Type B pancreatic cell (in vitro differentiated cells): ENCODE measurements around the gene SGSH. TPM values are rescaled to one million over a fixed set of nuclear protein-coding genes. Genes with fewer than 3 reads are reported as not detected.

Experiments
- DNase-seq: peaks from one replicate; pipeline ENCODE4 v3.0.0; 2021; ENCODE audit warnings: mixed read lengths; ENCODE audit not compliant: unreplicated experiment; ENCODE audit errors: extremely low spot score
- H3K27ac Mint-ChIP-seq: 2 replicates; pipeline ENCODE4 v1.8.0; 2021; ENCODE audit warnings: mild to moderate bottlenecking, mixed read lengths
- H3K27me3 Mint-ChIP-seq: 2 replicates; pipeline ENCODE4 v1.8.0; 2021; ENCODE audit warnings: mixed read lengths
- H3K36me3 Mint-ChIP-seq: 2 replicates; pipeline ENCODE4 v1.8.0; 2021; ENCODE audit warnings: mixed read lengths
- H3K4me1 Mint-ChIP-seq: one replicate; pipeline ENCODE4 v1.8.0; 2021; ENCODE audit warnings: mixed read lengths; ENCODE audit not compliant: unreplicated experiment
- H3K4me3 Mint-ChIP-seq: 2 replicates; pipeline ENCODE4 v1.8.0; 2021; ENCODE audit warnings: mild to moderate bottlenecking, mixed read lengths
- H3K9me3 Mint-ChIP-seq: 2 replicates; pipeline ENCODE4 v1.8.0; 2021; ENCODE audit warnings: mixed read lengths
- total RNA-seq: library from RNA; stranded (reverse); gene quantifications from 2 replicates; pipeline ENCODE4 v1.2.1, GENCODE V29; 2021; ENCODE audit warnings: low replicate concordance
- TF ChIP-seq, protein P1 (sequence below): fragments of 200-600 bp; sonication (generic); conservative IDR thresholded peaks from 2 replicates; pipeline ENCODE4 v1.5.0; 2021; ENCODE audit warnings: antibody characterized with exemption, mild to moderate bottlenecking

The SGSH gene
- total RNA-seq, 1 donor from 2014 or later: 40.5 TPM

DNA sequence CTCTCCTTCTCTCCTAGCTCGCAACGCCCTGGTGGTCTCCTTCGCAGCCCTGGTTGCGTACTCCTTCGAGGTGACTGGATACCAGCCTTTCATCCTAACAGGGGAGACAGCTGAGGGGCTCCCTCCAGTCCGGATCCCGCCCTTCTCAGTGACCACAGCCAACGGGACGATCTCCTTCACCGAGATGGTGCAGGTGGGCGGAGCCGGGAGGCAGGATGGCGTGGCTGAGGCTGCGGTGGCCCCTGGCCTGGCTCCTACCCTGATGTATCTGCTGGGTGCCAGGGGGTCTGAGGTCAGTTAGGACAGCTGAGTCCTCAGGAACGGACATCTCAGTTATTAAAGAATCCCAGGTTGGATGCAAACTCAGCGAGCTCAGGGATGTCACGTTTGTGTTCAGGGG is 16.8 kb upstream of the SGSH start:
- Mint-ChIP-seq H3K4me3 (no peak overlapping the region), H3K36me3 (peaks cover 33% of the 10 kb centered on the region), H3K9me3 (no peaks in the 10 kb centered on the region), H3K27me3 (no peaks in the 10 kb centered on the region), H3K4me1 (no peaks in the 10 kb centered on the region), H3K27ac (no peak overlapping the region)
- no peak for DNase-seq
- TF ChIP-seq, protein P1, sequence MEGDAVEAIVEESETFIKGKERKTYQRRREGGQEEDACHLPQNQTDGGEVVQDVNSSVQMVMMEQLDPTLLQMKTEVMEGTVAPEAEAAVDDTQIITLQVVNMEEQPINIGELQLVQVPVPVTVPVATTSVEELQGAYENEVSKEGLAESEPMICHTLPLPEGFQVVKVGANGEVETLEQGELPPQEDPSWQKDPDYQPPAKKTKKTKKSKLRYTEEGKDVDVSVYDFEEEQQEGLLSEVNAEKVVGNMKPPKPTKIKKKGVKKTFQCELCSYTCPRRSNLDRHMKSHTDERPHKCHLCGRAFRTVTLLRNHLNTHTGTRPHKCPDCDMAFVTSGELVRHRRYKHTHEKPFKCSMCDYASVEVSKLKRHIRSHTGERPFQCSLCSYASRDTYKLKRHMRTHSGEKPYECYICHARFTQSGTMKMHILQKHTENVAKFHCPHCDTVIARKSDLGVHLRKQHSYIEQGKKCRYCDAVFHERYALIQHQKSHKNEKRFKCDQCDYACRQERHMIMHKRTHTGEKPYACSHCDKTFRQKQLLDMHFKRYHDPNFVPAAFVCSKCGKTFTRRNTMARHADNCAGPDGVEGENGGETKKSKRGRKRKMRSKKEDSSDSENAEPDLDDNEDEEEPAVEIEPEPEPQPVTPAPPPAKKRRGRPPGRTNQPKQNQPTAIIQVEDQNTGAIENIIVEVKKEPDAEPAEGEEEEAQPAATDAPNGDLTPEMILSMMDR: no peak

DNA sequence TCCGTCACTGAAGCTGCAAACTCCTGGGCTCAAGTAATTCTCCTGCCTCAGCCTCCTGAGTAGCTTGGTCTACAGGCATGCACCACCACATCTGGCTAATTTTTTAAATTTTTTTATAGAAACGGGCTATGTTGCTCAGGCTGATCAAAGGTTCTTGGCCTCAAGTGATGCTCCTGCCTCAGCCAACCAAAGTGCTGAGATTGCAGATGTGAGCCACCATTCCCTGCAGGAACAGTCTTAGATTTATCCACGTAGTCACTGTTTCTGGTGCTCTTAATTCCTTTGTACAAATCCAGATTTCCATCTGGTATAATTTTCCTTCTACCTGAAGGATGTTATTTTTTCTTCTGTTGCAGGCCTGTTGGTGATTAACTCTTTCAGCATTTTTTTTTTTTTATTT is 13.1 kb upstream of the SGSH start:
- peaks cover 40% of the 10 kb centered on the region for H3K36me3 Mint-ChIP-seq

DNA sequence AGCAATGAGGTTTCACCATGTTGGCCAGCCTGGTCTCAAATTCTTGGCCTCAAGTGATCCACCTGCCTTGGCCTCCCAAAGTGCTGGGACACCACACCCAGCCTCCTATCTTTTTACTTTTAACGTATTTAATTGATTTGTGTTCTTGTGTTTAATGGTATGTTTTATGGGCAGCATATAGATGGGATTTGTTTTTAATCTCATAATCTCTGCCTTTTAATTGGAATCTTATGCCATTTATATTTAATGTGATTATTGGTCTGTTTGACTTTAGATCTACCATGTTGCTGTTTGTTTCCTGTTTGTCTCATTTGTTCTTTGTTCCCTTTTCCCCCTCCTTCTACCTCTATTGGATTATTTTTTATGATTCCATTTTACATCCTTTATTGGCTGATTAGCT is 12.3 kb upstream of the SGSH start:
- H3K36me3 Mint-ChIP-seq: peaks cover 36% of the 10 kb centered on the region

More for the DNA sequence above, 13.1 kb upstream of the SGSH start:
- no peak for DNase-seq
- peaks cover 5% of the 10 kb centered on the region for H3K9me3 Mint-ChIP-seq
- TF ChIP-seq, protein P1: no peak
- H3K4me1 Mint-ChIP-seq: no peaks in the 10 kb centered on the region
- H3K27me3 Mint-ChIP-seq: no peaks in the 10 kb centered on the region
- no peak overlapping the region for H3K27ac Mint-ChIP-seq
- no peak overlapping the region for H3K4me3 Mint-ChIP-seq

GRCh38 chr17:80229011-80229410 is 8.9 kb upstream of the SGSH start:
- peaks cover 14% of the 10 kb centered on the region for H3K4me1 Mint-ChIP-seq
- H3K9me3 Mint-ChIP-seq: peaks cover 5% of the 10 kb centered on the region
- peaks cover 35% of the 10 kb centered on the region for H3K36me3 Mint-ChIP-seq
- no peak overlapping the region for H3K27ac Mint-ChIP-seq
- TF ChIP-seq, protein P1: no peak
- no peak overlapping the region for H3K4me3 Mint-ChIP-seq
- no peak for DNase-seq
- no peaks in the 10 kb centered on the region for H3K27me3 Mint-ChIP-seq

More for the DNA sequence above, 12.3 kb upstream of the SGSH start:
- TF ChIP-seq, protein P1: no peak
- H3K4me1 Mint-ChIP-seq: no peaks in the 10 kb centered on the region
- H3K27me3 Mint-ChIP-seq: no peaks in the 10 kb centered on the region
- DNase-seq: no peak
- H3K9me3 Mint-ChIP-seq: peaks cover 5% of the 10 kb centered on the region
- H3K27ac Mint-ChIP-seq: no peak overlapping the region
- no peak overlapping the region for H3K4me3 Mint-ChIP-seq

GRCh38 chr17:80228477-80228876 is 8.3 kb upstream of the SGSH start:
- no peak overlapping the region for H3K27ac Mint-ChIP-seq
- H3K4me3 Mint-ChIP-seq: no peak overlapping the region
- peaks cover 5% of the 10 kb centered on the region for H3K9me3 Mint-ChIP-seq
- TF ChIP-seq, protein P1: no peak
- DNase-seq: no peak
- H3K4me1 Mint-ChIP-seq: peaks cover 16% of the 10 kb centered on the region
- no peaks in the 10 kb centered on the region for H3K27me3 Mint-ChIP-seq
- H3K36me3 Mint-ChIP-seq: peaks cover 34% of the 10 kb centered on the region

- H3K4me1 Mint-ChIP-seq: peaks cover 16% of the 10 kb centered on the region
- TF ChIP-seq, protein P1: no peak
- no peak overlapping the region for H3K27ac Mint-ChIP-seq
- no peaks in the 10 kb centered on the region for H3K27me3 Mint-ChIP-seq
- DNase-seq: no peak
- H3K9me3 Mint-ChIP-seq: peaks cover 5% of the 10 kb centered on the region
- H3K4me3 Mint-ChIP-seq: no peak overlapping the region
- H3K36me3 Mint-ChIP-seq: peaks cover 29% of the 10 kb centered on the region
These were observed 7.5 kb upstream of the SGSH start for GRCh38 chr17:80227666-80228065.
